SK-N-MC (cell line): ENCODE results near the gene ABT1.

ENCODE experiments used
- DNase-seq: peaks from one replicate; pipeline ENCODE4 v3.0.0-alpha.2; 2011; ENCODE audit warnings: low read depth, low spot score
- H3K27ac ChIP-seq: fragments of 200-600 bp; sonication (generic); 2 replicates; pipeline ENCODE4 v1.5.1; 2016; ENCODE audit warnings: mixed run types
- H3K36me3 ChIP-seq: fragments of 200-600 bp; sonication (generic); 2 replicates; pipeline ENCODE4 v1.6.1; 2017; ENCODE audit warnings: antibody characterized with exemption, low read length, mixed read lengths; ENCODE audit not compliant: insufficient read depth
- H3K4me3 ChIP-seq: fragments of 200-600 bp; sonication (generic); 2 replicates; pipeline ENCODE4 v1.5.1; 2016
- H3K9ac ChIP-seq: fragments of 200-600 bp; sonication (generic); 2 replicates; pipeline ENCODE4 v1.8.0; 2017; ENCODE audit warnings: mixed run types, mixed read lengths; ENCODE audit not compliant: insufficient read length
- H3K9me3 ChIP-seq: fragments of 200-600 bp; sonication (generic); 2 replicates; pipeline ENCODE4 v1.6.1; 2017; ENCODE audit warnings: low read depth, mild to moderate bottlenecking, antibody characterized with exemption, low read length, moderate library complexity, mixed read lengths
- EZH2 ChIP-seq: fragments of 200-600 bp; sonication (generic); IDR thresholded peaks from one replicate; pipeline ENCODE4 v1.6.1; 2017; ENCODE audit warnings: antibody characterized with exemption
- FOXP2 ChIP-seq: optimal IDR thresholded peaks from 2 replicates; pipeline ENCODE3; 2011; ENCODE audit warnings: mild to moderate bottlenecking, moderate library complexity; ENCODE audit not compliant: insufficient read depth; ENCODE audit errors: extremely low read length, control extremely low read depth
- POLR2AphosphoS5 ChIP-seq: IDR thresholded peaks from 2 replicates; pipeline ENCODE4 v1.6.1; 2012; ENCODE audit warnings: mild to moderate bottlenecking, low read depth, low read length, borderline replicate concordance

The ABT1 gene

DNA sequence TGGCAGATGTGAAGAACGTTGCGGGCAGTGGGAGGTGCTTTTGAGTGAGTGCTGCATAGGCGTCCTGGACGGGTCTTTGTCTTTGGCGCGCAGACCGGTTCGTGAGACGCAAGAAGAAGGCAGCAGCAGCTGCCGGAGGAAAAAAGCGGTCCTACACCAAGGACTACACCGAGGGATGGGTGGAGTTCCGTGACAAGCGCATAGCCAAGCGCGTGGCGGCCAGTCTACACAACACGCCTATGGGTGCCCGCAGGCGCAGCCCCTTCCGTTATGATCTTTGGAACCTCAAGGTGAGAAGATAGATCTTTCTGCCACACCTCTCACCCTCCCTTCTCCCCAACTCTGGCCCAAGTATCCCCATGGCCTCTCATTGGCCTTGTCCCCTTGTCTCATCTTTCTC is 1.1 kb downstream of the ABT1 start:
- Histone ChIP-seq H3K36me3 (peaks cover 24% of the 10 kb centered on the region), H3K9ac (peak overlapping the region; percentile 93), H3K9me3 (no peaks in the 10 kb centered on the region), H3K27ac (no peak overlapping the region), H3K4me3 (peak overlapping the region; percentile 95)
- no peak for TF ChIP-seq POLR2AphosphoS5
- TF ChIP-seq FOXP2: no peak
- no peak for TF ChIP-seq EZH2
- no peak for DNase-seq

DNA sequence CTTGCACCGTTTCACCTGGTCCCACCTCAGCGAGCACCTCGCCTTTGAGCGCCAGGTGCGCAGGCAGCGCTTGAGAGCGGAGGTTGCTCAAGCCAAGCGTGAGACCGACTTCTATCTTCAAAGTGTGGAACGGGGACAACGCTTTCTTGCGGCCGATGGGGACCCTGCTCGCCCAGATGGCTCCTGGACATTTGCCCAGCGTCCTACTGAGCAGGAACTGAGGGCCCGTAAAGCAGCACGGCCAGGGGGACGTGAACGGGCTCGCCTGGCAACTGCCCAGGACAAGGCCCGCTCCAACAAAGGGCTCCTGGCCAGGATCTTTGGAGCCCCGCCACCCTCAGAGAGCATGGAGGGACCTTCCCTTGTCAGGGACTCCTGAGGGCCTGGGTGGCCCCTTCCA is 1.5 kb downstream of the ABT1 start:
- H3K27ac ChIP-seq: no peak overlapping the region
- DNase-seq: no peak
- no peak for TF ChIP-seq POLR2AphosphoS5
- no peak for TF ChIP-seq EZH2
- H3K36me3 ChIP-seq: peaks cover 24% of the 10 kb centered on the region
- H3K4me3 ChIP-seq: peak overlapping the region; percentile 95; the same call in 1 of the 2 replicates
- H3K9ac ChIP-seq: no peak overlapping the region
- no peaks in the 10 kb centered on the region for H3K9me3 ChIP-seq

DNA sequence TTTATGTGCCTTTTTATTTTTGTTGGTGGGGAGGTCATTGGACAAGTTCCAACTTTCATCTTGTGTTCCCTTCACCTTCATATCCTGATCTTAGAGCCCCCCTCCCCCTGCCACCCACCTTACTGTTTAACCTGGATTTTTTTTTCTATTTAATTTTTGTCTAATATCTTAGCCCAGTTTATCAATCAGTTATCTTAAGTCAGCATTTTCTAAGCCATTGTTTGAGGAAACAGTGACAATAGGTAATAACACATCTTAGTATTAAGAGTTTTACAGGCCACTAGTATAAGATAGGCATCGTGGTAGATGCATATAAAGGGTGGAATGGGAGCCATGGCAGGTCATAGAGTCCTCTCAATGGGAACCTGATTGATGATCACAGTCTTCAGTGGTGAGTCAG is 2.4 kb downstream of the ABT1 start:
- Histone ChIP-seq H3K36me3 (peaks cover 24% of the 10 kb centered on the region), H3K9me3 (no peaks in the 10 kb centered on the region), H3K4me3 (no peak overlapping the region), H3K9ac (no peak overlapping the region), H3K27ac (no peak overlapping the region)
- TF ChIP-seq POLR2AphosphoS5 (no peak), EZH2 (no peak), FOXP2 (no peak)
- no peak for DNase-seq

DNA sequence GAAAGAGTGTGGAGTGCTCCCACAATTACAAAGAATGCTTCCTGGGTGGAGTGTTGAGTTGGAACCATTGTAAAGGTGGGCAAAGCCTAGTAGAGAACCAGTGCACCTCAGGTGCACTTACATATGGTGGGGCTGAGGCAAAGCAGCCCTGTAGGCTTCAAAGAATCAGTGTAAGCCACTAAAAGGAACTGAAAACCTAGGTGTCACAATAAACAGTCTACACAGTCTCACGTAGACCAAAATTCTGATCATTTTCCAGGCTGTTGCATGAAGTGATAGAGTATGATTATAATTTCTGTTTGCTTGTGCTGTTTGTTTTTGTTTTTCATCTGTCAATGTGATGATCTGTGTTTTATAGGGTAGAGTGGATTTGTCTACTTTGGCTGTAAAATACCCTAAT is 2.8 kb downstream of the ABT1 start:
- TF ChIP-seq FOXP2 (no peak), POLR2AphosphoS5 (no peak; the same call in 1 of the 2 replicates), EZH2 (no peak)
- Histone ChIP-seq H3K9me3 (no peaks in the 10 kb centered on the region), H3K4me3 (no peak overlapping the region), H3K27ac (no peak overlapping the region), H3K36me3 (peaks cover 24% of the 10 kb centered on the region), H3K9ac (no peak overlapping the region)
- DNase-seq: no peak

DNA sequence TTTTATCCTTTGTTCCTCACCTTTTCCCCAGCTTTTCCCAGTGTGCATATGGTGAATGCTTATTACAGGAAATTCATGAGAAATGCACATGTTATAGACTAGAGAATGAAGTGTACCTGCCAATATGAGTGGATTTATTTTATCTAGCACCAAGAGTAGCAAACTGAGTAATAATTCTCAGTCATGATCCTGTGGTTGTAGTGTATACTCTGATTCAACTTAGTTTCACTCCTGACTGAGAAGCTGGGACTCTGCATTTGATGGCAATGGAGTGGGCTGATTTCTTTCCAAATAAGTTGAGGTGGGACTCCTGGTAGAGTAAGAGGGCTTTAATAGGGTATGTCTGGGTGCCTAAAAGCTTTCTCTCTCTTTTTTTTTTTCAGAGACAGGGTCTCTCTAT is 4.0 kb downstream of the ABT1 start:
- Histone ChIP-seq H3K36me3 (peaks cover 24% of the 10 kb centered on the region), H3K9ac (no peak overlapping the region), H3K4me3 (no peak overlapping the region), H3K9me3 (no peaks in the 10 kb centered on the region), H3K27ac (no peak overlapping the region)
- no peak for DNase-seq
- TF ChIP-seq EZH2: no peak
- no peak for TF ChIP-seq POLR2AphosphoS5
- no peak for TF ChIP-seq FOXP2

DNA sequence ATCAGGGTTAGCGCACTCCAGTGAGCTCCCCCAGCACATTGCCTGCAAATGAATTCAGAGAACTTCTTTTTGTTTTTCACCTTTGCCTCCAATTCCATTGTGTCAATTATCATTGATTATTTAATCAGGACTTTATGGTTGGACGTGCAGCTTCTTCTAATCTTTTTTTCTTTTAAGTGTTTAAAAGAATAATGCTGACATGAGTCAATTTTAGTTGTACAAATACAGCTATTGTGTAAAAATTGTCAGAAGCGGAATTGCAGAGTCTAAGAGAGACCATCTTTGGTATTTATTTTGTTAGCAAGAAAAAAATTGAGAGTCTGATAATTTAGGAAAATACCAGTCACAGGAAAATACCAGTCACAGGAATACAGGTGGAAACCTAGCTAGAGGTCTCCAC is 5.5 kb downstream of the ABT1 start:
- no peak for DNase-seq
- H3K9ac ChIP-seq: no peak overlapping the region
- H3K4me3 ChIP-seq: no peak overlapping the region
- H3K9me3 ChIP-seq: no peaks in the 10 kb centered on the region
- TF ChIP-seq POLR2AphosphoS5 (no peak), EZH2 (no peak), FOXP2 (no peak)
- H3K27ac ChIP-seq: no peak overlapping the region
- H3K36me3 ChIP-seq: peaks cover 24% of the 10 kb centered on the region

DNA sequence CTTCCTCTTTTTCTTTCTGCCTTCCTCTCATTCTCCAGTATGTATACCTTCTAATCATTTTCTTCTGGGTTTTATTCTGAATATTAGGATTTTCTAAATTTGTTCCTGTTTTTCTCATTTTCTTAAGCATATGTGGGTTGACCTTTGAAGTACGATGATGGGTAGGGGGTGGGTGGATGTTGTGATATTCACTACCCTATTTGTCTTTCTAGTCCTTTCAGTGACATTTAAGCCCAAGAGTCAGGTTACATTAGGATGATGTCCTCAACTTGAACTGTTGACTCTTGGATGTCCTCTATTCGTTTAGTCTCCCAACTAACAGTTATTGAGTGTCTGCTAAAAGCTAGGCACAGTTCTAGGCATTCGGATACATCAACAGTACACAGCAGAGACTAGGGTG is 7.3 kb downstream of the ABT1 start:
- H3K9ac ChIP-seq: no peak overlapping the region
- no peak overlapping the region for H3K27ac ChIP-seq
- DNase-seq: no peak
- no peaks in the 10 kb centered on the region for H3K9me3 ChIP-seq
- TF ChIP-seq FOXP2 (no peak), POLR2AphosphoS5 (no peak), EZH2 (no peak)
- H3K4me3 ChIP-seq: no peak overlapping the region
- peaks cover 13% of the 10 kb centered on the region for H3K36me3 ChIP-seq

DNA sequence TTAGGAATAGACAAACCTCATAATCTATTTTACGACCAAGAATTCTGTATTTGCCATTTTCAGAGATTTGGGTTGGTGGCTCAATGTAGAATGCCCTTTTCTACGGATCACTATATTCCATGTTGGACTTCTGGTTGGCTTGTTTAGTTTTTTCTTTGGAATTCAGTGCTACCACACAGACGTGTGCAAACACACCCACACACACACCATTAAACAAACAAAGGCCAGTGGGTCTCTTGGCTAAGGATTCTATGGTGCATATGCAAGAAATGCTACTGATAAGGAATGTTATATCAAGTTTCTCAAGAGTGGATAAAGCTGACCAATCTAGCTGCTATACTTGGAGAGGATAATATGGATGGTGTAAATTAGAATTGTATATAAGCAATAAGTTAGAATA is 8.0 kb downstream of the ABT1 start:
- peaks cover 5% of the 10 kb centered on the region for H3K36me3 ChIP-seq
- H3K9me3 ChIP-seq: no peaks in the 10 kb centered on the region
- no peak overlapping the region for H3K9ac ChIP-seq
- no peak overlapping the region for H3K27ac ChIP-seq
- no peak overlapping the region for H3K4me3 ChIP-seq
- DNase-seq: no peak
- TF ChIP-seq POLR2AphosphoS5: no peak
- no peak for TF ChIP-seq FOXP2
- TF ChIP-seq EZH2: no peak

DNA sequence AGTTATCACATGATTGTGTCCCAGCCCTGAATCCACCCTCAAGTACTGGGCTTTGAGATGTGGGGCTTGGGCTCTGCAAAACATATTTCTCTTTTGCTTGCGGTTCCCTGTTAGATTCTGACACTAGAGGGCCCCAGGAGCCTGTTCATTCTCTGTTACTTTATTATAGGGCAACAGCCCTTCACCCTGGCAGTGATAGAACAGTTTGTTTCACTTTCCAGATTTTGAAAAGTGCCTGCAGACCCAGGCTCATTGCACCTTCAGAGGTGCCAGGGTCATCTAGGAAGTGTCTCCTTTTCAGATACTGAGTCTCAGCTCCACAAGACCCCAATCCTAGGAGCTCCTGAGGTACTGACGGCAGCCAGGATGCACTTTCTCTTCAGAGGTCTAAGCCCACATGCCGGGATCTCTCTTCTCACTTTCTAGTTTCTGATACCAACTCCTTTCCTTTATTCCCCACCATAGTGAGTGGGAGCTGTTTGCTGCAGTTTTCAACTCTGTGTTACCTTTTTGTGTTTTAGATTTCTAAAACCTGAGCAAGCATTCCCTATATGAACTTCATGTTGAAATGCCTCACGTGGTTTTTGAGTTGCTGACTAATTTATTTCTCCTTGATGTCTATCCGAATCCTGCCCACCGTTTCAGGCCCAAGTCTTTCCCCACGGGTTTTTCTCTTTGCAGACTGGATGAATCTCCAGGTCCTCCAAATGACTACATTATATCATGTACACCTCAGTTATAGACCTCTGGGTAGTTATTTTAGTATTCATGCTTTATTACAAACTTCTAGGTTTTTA is 10.9 kb downstream of the ABT1 start:
- TF ChIP-seq POLR2AphosphoS5: no peak
- no peak for TF ChIP-seq EZH2
- no peak for TF ChIP-seq FOXP2
- Histone ChIP-seq H3K27ac (no peak overlapping the region), H3K9ac (peak overlapping the region; percentile 21), H3K9me3 (no peaks in the 10 kb centered on the region), H3K4me3 (0 out of 2 replicates have a peak overlapping the region, but pooled peaks have one; percentile 29), H3K36me3 (no peaks in the 10 kb centered on the region)
- peak; percentile 59 for DNase-seq
